K562 (cell line): ENCODE data around the gene PUSL1. TPM values are rescaled to one million over a fixed set of nuclear protein-coding genes. Genes with fewer than 3 reads are reported as not detected.
A peak's percentile ranks its signal among the peaks of the same experiment; 100 is the strongest.

Experiments used
- BCL6 ChIP-seq: fragments of 250-450 bp; sonication (Bioruptor Pico); IDR thresholded peaks from 2 replicates; pipeline ENCODE4 v1.4.0; 2020
- FOXJ2 ChIP-seq: fragments of 200-800 bp; sonication (Bioruptor generic); IDR thresholded peaks from 2 replicates; pipeline ENCODE4 v1.6.1; 2016; ENCODE audit warnings: missing genetic modification characterization, missing compliant biosample characterization
- FOXP1 ChIP-seq: sonication (generic); formaldehyde crosslinking; IDR thresholded peaks from 2 replicates; pipeline ENCODE4 v1.8.0; 2022; ENCODE audit warnings: mild to moderate bottlenecking, missing genetic modification reagents
- GABPB1 ChIP-seq: sonication (generic); formaldehyde crosslinking; IDR thresholded peaks from 2 replicates; pipeline ENCODE4 v1.8.0; 2022; ENCODE audit warnings: mild to moderate bottlenecking, missing genetic modification reagents
- HNRNPLL ChIP-seq: fragments of 200-400 bp; formaldehyde crosslinking; IDR thresholded peaks from 2 replicates; pipeline ENCODE4 v1.6.1; 2017; ENCODE audit warnings: low read length, low read depth, mild to moderate bottlenecking; ENCODE audit not compliant: poor library complexity, severe bottlenecking
- MYC ChIP-seq, 2 experiments: fragments of 250-450 bp in 1 of 2; sonication (Bioruptor Pico) in 1 of 2; IDR thresholded peaks; 2 replicates each; pipeline versions ENCODE4 v1.5.1 to v1.6.1; 2012 to 2021; ENCODE audit warnings: low read depth in 2 of 2, borderline replicate concordance in 1 of 2, improper control_type of control experiment in 1 of 2, low read length in 1 of 2, mild to moderate bottlenecking in 1 of 2, moderate library complexity in 1 of 2
- NRF1 ChIP-seq, 2 experiments: fragments of 450-650 bp; IDR thresholded peaks in 1 of 2; conservative IDR thresholded peaks in 1 of 2; 2 replicates each; pipeline ENCODE4 v1.6.1; 2014; ENCODE audit warnings: mild to moderate bottlenecking in 2 of 2
- OTX1 ChIP-seq: fragments of 450-650 bp; formaldehyde crosslinking; IDR thresholded peaks from 2 replicates; pipeline ENCODE4 v1.4.0; 2022; ENCODE audit warnings: mild to moderate bottlenecking
- PML ChIP-seq: IDR thresholded peaks from 2 replicates; pipeline ENCODE4 v1.6.1; 2012; ENCODE audit warnings: low read length, inconsistent platforms
- POLR2G ChIP-seq: fragments of 200-400 bp; formaldehyde crosslinking; IDR thresholded peaks from 2 replicates; pipeline ENCODE4 v1.6.1; 2017; ENCODE audit warnings: low read depth, mild to moderate bottlenecking, antibody characterized with exemption, low read length, moderate library complexity
- RBFOX2 ChIP-seq: fragments of 200-400 bp; formaldehyde crosslinking; IDR thresholded peaks from 2 replicates; pipeline ENCODE4 v1.6.1; 2017; ENCODE audit warnings: low read depth, mild to moderate bottlenecking, low read length, moderate library complexity
- SNIP1 ChIP-seq: fragments of 450-650 bp; IDR thresholded peaks from 2 replicates; pipeline ENCODE4 v1.7.1; 2017; ENCODE audit warnings: low read depth, mild to moderate bottlenecking
- ZBTB7A ChIP-seq: IDR thresholded peaks from 2 replicates; pipeline ENCODE4 v1.6.1; 2011; ENCODE audit warnings: low read depth, mild to moderate bottlenecking, low read length, moderate library complexity, borderline replicate concordance; ENCODE audit not compliant: control insufficient read depth
- ZNF583 ChIP-seq: fragments of 250-450 bp; sonication (Bioruptor Pico); IDR thresholded peaks from 2 replicates; pipeline ENCODE4 v1.4.0; 2020
- polyA plus RNA-seq, 8 experiments: library from polyadenylated mRNA; depleted of rRNA in 4 of 8; stranded (reverse) in 5 of 8; unstranded in 3 of 8; fragments of >200 nt; fragmentation: Nextera tagmentation in 2 of 8; fragmentation: Illumina TruSeq in 1 of 8; extraction: Ambion mirVana in 2 of 8; extraction: Trizol in 1 of 8; gene quantifications; 2 replicates each; pipeline versions ENCODE4 v1.2.1 to v1.2.3, GENCODE V29; 2011 to 2014; ENCODE audit warnings: inconsistent platforms in 1 of 8, missing spikeins in 1 of 8
- total RNA-seq, 7 experiments: library from RNA; depleted of rRNA in 6 of 7; stranded (reverse); fragments of >200 nt in 6 of 7; fragmentation: Illumina TruSeq in 2 of 7; extraction: Trizol in 2 of 7; gene quantifications; 2 replicates each; pipeline versions ENCODE4 v1.2.1 to v1.2.3, GENCODE V29; 2011 to 2021; ENCODE audit warnings: low replicate concordance in 1 of 7
- TF ChIP-seq, protein P1 (sequence below): sonication (generic); formaldehyde crosslinking; IDR thresholded peaks from 2 replicates; pipeline ENCODE4 v1.8.1; 2023; ENCODE audit warnings: mild to moderate bottlenecking, missing genetic modification reagents
- TF ChIP-seq, protein P2 (sequence below): sonication (generic); formaldehyde crosslinking; IDR thresholded peaks from 2 replicates; pipeline ENCODE4 v1.8.1; 2023; ENCODE audit warnings: mild to moderate bottlenecking, missing genetic modification reagents
- TF ChIP-seq, protein P3 (sequence below), 2 experiments: fragments of 450-650 bp; conservative IDR thresholded peaks; 2 replicates each; pipeline ENCODE4 v1.6.1; 2017; ENCODE audit warnings: mild to moderate bottlenecking in 2 of 2, moderate library complexity in 2 of 2
- TF ChIP-seq, protein P4 (sequence below), 2 experiments: fragments of 450-650 bp in 1 of 2; sonication (generic) in 1 of 2; formaldehyde crosslinking; conservative IDR thresholded peaks; 2 replicates each; pipeline versions ENCODE4 v1.4.0 to v1.8.1; 2020 to 2022; ENCODE audit warnings: mild to moderate bottlenecking in 1 of 2, missing genetic modification reagents in 1 of 2

The PUSL1 gene
- total and polyA plus RNA-seq, 9 of the 15 experiments (the other 6 are each of a cell fraction or from before 2014, with no cell fraction given): 0.62 to 86.9 (median 13.6) TPM

DNA sequence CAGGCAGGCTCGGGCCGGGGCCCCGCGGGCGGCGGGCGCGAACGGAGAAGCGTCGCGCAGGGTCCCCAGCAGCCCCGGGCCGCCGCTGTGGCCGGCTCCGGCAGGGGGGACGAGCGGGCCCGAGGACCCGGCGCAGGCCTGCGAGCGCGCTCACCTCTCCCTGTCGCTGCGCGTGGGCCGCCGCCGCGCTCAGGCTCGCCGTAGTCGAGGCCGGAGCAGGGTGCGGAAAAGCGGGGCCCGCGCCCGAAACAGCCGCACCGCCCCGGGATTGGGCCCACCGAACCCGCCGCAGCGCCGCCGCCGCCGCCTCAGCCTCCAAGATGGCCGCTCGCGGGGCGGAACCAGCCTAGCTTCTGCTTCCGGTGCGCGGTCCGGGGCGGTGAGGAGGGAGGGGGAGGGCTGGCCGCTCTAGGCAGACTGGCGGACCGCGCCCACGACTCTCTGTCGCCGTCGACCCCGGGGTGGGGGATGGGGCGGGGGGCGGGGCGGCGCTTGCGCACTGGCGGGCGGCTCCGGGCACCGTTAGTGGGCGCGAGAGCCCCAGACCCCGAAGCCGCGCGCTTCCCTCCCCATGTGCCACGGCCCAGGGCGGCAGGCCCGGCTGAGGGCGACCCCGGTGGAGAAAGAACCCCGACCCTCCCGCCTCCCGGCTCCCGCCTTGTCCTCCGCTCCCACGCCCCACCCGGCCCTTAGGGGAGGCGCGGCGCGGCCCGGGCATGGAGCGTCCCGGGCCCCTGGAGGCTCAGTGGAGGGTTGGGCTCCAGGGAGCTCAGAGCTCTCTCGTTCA is 34.7 kb upstream of the PUSL1 start, which contains the start of gene UBE2J2 (continued):
- TF ChIP-seq, protein P1, sequence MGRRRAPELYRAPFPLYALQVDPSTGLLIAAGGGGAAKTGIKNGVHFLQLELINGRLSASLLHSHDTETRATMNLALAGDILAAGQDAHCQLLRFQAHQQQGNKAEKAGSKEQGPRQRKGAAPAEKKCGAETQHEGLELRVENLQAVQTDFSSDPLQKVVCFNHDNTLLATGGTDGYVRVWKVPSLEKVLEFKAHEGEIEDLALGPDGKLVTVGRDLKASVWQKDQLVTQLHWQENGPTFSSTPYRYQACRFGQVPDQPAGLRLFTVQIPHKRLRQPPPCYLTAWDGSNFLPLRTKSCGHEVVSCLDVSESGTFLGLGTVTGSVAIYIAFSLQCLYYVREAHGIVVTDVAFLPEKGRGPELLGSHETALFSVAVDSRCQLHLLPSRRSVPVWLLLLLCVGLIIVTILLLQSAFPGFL: no peak
- TF ChIP-seq, protein P2, sequence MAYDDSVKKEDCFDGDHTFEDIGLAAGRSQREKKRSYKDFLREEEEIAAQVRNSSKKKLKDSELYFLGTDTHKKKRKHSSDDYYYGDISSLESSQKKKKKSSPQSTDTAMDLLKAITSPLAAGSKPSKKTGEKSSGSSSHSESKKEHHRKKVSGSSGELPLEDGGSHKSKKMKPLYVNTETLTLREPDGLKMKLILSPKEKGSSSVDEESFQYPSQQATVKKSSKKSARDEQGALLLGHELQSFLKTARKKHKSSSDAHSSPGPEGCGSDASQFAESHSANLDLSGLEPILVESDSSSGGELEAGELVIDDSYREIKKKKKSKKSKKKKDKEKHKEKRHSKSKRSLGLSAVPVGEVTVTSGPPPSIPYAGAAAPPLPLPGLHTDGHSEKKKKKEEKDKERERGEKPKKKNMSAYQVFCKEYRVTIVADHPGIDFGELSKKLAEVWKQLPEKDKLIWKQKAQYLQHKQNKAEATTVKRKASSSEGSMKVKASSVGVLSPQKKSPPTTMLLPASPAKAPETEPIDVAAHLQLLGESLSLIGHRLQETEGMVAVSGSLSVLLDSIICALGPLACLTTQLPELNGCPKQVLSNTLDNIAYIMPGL: peak; percentile 88
- TF ChIP-seq MYC (IDR thresholded peaks at IDR 0.05; ENCODE audit: low read depth, low read length) (peak; percentile 62; the same call in 1 of the 2 replicates), MYC (CRISPR knock-in tag; IDR thresholded peaks at IDR 0.05; ENCODE audit: borderline replicate concordance, low read depth) (peak; percentile 43; the same call in 1 of the 2 replicates), ZBTB7A (peak; percentile 73; the same call in 1 of the 2 replicates), ZNF583 (CRISPR knock-in tag) (peak; percentile 18; the same call in 1 of the 2 replicates), OTX1 (no peak), HNRNPLL (no peak), GABPB1 (CRISPR knock-in tag) (peak; percentile 94), FOXP1 (CRISPR knock-in tag) (peak; percentile 51; the same call in 1 of the 2 replicates), BCL6 (CRISPR knock-in tag) (no peak), PML (peak; percentile 39; the same call in 1 of the 2 replicates), NRF1 (conservative IDR thresholded peaks at IDR 0.05 in 1 of 2, IDR thresholded peaks at IDR 0.05 in 1 of 2) (peak; percentile 85 to 87), RBFOX2 (peak; percentile 87), FOXJ2 (tag) (no peak), POLR2G (peak; percentile 88), SNIP1 (peak; percentile 83)
- TF ChIP-seq, protein P3, sequence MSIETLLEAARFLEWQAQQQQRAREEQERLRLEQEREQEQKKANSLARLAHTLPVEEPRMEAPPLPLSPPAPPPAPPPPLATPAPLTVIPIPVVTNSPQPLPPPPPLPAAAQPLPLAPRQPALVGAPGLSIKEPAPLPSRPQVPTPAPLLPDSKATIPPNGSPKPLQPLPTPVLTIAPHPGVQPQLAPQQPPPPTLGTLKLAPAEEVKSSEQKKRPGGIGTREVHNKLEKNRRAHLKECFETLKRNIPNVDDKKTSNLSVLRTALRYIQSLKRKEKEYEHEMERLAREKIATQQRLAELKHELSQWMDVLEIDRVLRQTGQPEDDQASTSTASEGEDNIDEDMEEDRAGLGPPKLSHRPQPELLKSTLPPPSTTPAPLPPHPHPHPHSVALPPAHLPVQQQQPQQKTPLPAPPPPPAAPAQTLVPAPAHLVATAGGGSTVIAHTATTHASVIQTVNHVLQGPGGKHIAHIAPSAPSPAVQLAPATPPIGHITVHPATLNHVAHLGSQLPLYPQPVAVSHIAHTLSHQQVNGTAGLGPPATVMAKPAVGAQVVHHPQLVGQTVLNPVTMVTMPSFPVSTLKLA (conservative IDR thresholded peaks at IDR 0.05): peak in 1 of 2 experiments; percentile 54; a peak in 2 of 4 replicates
- TF ChIP-seq, protein P4, sequence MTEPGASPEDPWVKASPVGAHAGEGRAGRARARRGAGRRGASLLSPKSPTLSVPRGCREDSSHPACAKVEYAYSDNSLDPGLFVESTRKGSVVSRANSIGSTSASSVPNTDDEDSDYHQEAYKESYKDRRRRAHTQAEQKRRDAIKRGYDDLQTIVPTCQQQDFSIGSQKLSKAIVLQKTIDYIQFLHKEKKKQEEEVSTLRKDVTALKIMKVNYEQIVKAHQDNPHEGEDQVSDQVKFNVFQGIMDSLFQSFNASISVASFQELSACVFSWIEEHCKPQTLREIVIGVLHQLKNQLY (CRISPR knock-in tag; conservative IDR thresholded peaks at IDR 0.05): 0 out of 4 replicates have a peak, but pooled peaks of 1 of the 2 experiments have one; percentile 43
